Natural killer cell (primary cell): ENCODE measurements around the gene TMEM88. TPM values are rescaled to one million over a fixed set of nuclear protein-coding genes. Genes with fewer than 3 reads are reported as not detected.

ENCODE experiments used
- ATAC-seq, 3 donors: fragments of 150-1000 bp in 2 of 3; fragments of 200-7000 bp in 1 of 3; cut with Tn5 transposase; 1 replicate in 1 of 3; 2 replicates in 2 of 3; pipeline ENCODE4 v1.10.0; 2021; ENCODE audit warnings: mild to moderate bottlenecking in 2 of 3, moderate library complexity in 2 of 3
- DNase-seq, 2 donors: peaks; one replicate each; pipeline versions ENCODE4 v3.0.0 to v3.0.0-alpha.2; 2013 to 2021; ENCODE audit warnings: mixed read lengths in 1 of 2
- H3K27ac ChIP-seq: one replicate; pipeline ENCODE4 v1.5.1; 2013; ENCODE audit warnings: mild to moderate bottlenecking, low read length
- H3K27me3 ChIP-seq: one replicate; pipeline ENCODE4 v1.6.1; 2013; ENCODE audit warnings: low read length; ENCODE audit not compliant: control insufficient read depth, insufficient read depth
- H3K36me3 ChIP-seq: one replicate; pipeline ENCODE4 v1.6.1; 2013; ENCODE audit warnings: low read length; ENCODE audit not compliant: control insufficient read depth, insufficient read depth
- H3K4me1 ChIP-seq: one replicate; pipeline ENCODE4 v1.6.1; 2013; ENCODE audit warnings: low read length; ENCODE audit not compliant: control insufficient read depth, insufficient read depth
- H3K4me3 ChIP-seq: one replicate; pipeline ENCODE4 v1.5.1; 2013; ENCODE audit warnings: low read length
- H3K9me3 ChIP-seq: one replicate; pipeline ENCODE4 v1.6.1; 2013; ENCODE audit warnings: low read length; ENCODE audit not compliant: control insufficient read depth, insufficient read depth
- H3K27ac Mint-ChIP-seq, 2 donors: one replicate each; pipeline ENCODE4 v1.8.0; 2022; ENCODE audit warnings: mild to moderate bottlenecking in 2 of 2, mixed read lengths in 2 of 2, moderate library complexity in 1 of 2
- H3K27me3 Mint-ChIP-seq, 2 donors: one replicate each; pipeline ENCODE4 v1.8.0; 2022; ENCODE audit warnings: low read depth in 2 of 2, mixed read lengths in 2 of 2
- H3K36me3 Mint-ChIP-seq: one replicate; pipeline ENCODE4 v1.8.0; 2022; ENCODE audit warnings: mixed read lengths
- H3K4me1 Mint-ChIP-seq, 2 donors: one replicate each; pipeline ENCODE4 v1.8.0; 2022; ENCODE audit warnings: mixed read lengths in 2 of 2
- H3K4me3 Mint-ChIP-seq: one replicate; pipeline ENCODE4 v1.8.0; 2022; ENCODE audit warnings: mild to moderate bottlenecking, moderate library complexity, mixed read lengths
- H3K9me3 Mint-ChIP-seq, 2 donors: one replicate each; pipeline ENCODE4 v1.8.0; 2022; ENCODE audit warnings: mixed read lengths in 2 of 2
- WGBS: methylation state at CpG from one replicate; pipeline ENCODE4 v1.1.7; 2013; ENCODE audit warnings: missing lambda C conversion rate; ENCODE audit not compliant: insufficient coverage; 5-methylcytosine and 5-hydroxymethylcytosine counted together
- intact Hi-C: fragments of 100-400 bp; cut with micrococcal nuclease; formaldehyde crosslinking; loops from one replicate; pipeline ENCODE4 v1.14.2; 2022
- total RNA-seq, 4 donors: library from RNA; stranded (reverse); fragments of 120-200 nt in 1 of 4; gene quantifications; one replicate each; pipeline versions ENCODE4 v1.2.3 to v1.2.4, GENCODE V29; 2013 to 2022
- TF ChIP-seq, protein P1 (sequence below): fragments of 200-600 bp; IDR thresholded peaks from one replicate; pipeline ENCODE4 v1.8.0; 2022; ENCODE audit warnings: antibody characterized with exemption

The TMEM88 gene
- total RNA-seq, 3 donors from 2014 or later (not counting 1 experiment from before 2014, with no cell fraction given): 12.7 to 45.5 (median 27.6) TPM

DNA sequence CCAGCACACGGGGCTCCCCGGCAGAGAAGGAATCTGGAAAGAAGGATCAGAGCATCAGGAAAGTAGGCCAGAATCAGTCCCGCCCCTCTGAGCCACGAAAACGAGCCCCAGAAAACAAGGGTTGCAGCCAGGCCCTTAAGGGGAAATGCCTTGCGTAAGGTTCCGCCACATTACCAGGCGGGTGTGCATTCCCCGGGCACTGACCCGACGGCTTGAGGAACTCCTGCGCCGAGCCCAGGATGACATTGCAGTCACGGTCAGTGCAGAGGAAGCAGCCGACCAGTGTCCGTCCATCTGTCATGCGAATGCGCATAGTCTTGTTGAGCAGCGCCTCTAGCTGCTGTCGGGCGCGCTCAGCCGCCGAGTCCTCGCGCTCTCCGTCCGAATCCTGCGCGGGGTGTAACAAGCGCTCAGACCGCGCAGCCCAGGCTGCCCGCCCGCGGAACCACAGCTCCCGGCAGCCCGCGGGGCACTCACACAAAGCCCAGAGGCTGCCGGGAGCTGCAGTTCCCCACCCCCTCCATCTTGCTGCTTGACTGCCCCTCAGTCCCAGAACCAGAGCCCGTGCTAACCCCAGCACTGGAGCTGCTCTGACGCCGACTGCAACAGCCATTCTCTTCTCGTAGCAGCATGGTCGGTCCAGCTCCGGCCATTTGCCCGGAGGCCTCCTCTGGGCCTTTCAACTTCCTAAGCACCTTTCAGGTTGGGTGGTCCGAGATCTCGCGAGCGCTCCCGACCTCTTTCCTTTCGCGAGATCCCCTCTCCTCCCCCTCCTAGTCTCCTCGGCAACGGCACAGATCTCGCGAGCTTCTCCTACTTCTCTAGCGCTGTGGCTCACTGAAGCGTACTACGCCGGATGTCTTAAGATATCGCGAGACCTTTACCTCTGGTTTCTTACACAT is 2.2 kb downstream of the TMEM88 start, which contains the start of gene NAA38:
Gene NAA38 (minus strand): TSS at position 749 of the 902 bp plus-strand sequence. CDS start 96 bp downstream, at position 653.
- peaks cover 6 to 9% of the 10 kb centered on the region in 2 donors for H3K4me1 Mint-ChIP-seq
- H3K36me3 ChIP-seq: peaks cover 2% of the 10 kb centered on the region
- intact Hi-C loops: loop anchor here (1.0 to 10.0 kb wide), 5 partner anchors 15 to 170 kb away; partner anchors contain the start of genes KDM6B, TP53 and WRAP53
- ATAC-seq (peak; percentile 75 to 92 (median 82)), DNase-seq (peak; percentile 89 to 99)
- TF ChIP-seq, protein P1, sequence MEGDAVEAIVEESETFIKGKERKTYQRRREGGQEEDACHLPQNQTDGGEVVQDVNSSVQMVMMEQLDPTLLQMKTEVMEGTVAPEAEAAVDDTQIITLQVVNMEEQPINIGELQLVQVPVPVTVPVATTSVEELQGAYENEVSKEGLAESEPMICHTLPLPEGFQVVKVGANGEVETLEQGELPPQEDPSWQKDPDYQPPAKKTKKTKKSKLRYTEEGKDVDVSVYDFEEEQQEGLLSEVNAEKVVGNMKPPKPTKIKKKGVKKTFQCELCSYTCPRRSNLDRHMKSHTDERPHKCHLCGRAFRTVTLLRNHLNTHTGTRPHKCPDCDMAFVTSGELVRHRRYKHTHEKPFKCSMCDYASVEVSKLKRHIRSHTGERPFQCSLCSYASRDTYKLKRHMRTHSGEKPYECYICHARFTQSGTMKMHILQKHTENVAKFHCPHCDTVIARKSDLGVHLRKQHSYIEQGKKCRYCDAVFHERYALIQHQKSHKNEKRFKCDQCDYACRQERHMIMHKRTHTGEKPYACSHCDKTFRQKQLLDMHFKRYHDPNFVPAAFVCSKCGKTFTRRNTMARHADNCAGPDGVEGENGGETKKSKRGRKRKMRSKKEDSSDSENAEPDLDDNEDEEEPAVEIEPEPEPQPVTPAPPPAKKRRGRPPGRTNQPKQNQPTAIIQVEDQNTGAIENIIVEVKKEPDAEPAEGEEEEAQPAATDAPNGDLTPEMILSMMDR: no peak
- no peaks in the 10 kb centered on the region for H3K36me3 Mint-ChIP-seq
- H3K9me3 Mint-ChIP-seq: no peaks in the 10 kb centered on the region
- H3K9me3 ChIP-seq: no peaks in the 10 kb centered on the region
- peaks cover 34% of the 10 kb centered on the region for H3K4me1 ChIP-seq
- H3K27ac ChIP-seq: peak within 1 kb of the TSS; percentile 92
- H3K27me3 ChIP-seq: no peaks in the 10 kb centered on the region
- H3K27me3 Mint-ChIP-seq: no peaks in the 10 kb centered on the region
- peak within 1 kb of the TSS; percentile 86 for H3K4me3 ChIP-seq
- no peak within 1 kb of the TSS for H3K27ac Mint-ChIP-seq
- H3K4me3 Mint-ChIP-seq: no peak within 1 kb of the TSS
- under 1% methylated on average over 64 of the region's 64 CpGs for WGBS

DNA sequence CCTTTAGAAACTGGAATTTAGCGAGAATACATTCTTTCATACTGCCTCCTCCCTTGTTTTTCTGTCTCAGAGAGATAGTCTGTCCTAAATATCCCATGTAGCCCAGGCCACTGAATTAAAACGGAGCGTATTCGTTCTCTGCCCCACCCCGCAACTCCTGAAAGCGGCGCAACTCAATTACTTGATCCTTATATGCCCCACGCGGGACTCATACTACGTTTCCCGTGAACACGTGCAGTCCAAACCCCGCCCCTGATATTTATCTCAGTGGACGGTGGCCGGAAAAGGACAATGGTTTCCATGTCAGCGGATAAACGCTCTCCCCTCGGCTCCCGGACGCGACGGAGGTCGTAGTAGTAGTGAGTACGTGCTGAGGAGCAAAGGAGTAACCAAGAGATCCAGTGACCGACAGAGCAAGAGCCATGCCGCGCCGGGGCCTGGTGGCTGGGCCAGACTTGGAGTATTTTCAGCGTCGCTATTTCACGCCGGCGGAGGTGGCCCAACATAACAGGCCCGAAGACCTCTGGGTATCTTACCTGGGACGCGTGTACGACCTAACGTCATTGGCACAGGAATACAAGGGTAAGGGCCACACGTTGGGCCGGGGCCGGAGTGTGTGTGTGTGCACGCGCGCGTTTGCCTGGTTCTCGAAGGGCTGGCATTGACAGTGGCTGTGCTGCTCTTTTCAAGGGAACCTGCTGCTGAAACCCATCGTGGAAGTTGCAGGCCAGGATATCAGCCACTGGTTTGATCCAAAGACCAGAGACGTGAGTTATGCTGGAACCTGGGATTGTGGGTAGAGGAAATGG is 3.1 kb downstream of the TMEM88 start, which contains the start of gene CYB5D1:
Gene CYB5D1 (plus strand): TSS at position 291 of the 809 bp plus-strand sequence. CDS start 132 bp downstream, at position 423.
- TF ChIP-seq, protein P1: no peak
- Histone ChIP-seq H3K36me3 (peaks cover 2% of the 10 kb centered on the region), H3K27me3 (no peaks in the 10 kb centered on the region), H3K27ac (peak within 1 kb of the TSS; percentile 92), H3K4me1 (peaks cover 27% of the 10 kb centered on the region), H3K4me3 (peak within 1 kb of the TSS; percentile 86), H3K9me3 (no peaks in the 10 kb centered on the region)
- DNase-seq (peak; percentile 85 to 95), ATAC-seq (peak; percentile 52 to 74 (median 53))
- Mint-ChIP-seq H3K4me1 (peaks cover 5 to 9% of the 10 kb centered on the region in 2 donors), H3K27ac (no peak within 1 kb of the TSS), H3K27me3 (no peaks in the 10 kb centered on the region), H3K9me3 (no peaks in the 10 kb centered on the region), H3K4me3 (no peak within 1 kb of the TSS), H3K36me3 (no peaks in the 10 kb centered on the region)
- intact Hi-C loops: loop anchor here (1.0 to 10.0 kb wide), 5 partner anchors 16 to 171 kb away; partner anchors contain the start of genes KDM6B, TP53 and WRAP53
- 11% methylated on average over 48 of the region's 48 CpGs for WGBS

GRCh38 chr17:7858522-7858810 is 3.6 kb downstream of the TMEM88 start:
- H3K4me3 Mint-ChIP-seq: no peak overlapping the region
- H3K4me1 ChIP-seq: peaks cover 27% of the 10 kb centered on the region
- H3K4me1 Mint-ChIP-seq: peaks cover 6 to 9% of the 10 kb centered on the region in 2 donors
- H3K27ac Mint-ChIP-seq: no peak overlapping the region
- no peak for ATAC-seq
- H3K9me3 ChIP-seq: no peaks in the 10 kb centered on the region
- no peaks in the 10 kb centered on the region for H3K36me3 Mint-ChIP-seq
- no peaks in the 10 kb centered on the region for H3K27me3 ChIP-seq
- peak overlapping the region; percentile 92 for H3K27ac ChIP-seq
- DNase-seq: peak; percentile 20 to 59
- H3K4me3 ChIP-seq: peak overlapping the region; percentile 86
- TF ChIP-seq, protein P1: no peak
- H3K9me3 Mint-ChIP-seq: no peaks in the 10 kb centered on the region
- 77% methylated on average over 20 of the region's 20 CpGs for WGBS
- H3K27me3 Mint-ChIP-seq: no peaks in the 10 kb centered on the region
- peaks cover 2% of the 10 kb centered on the region for H3K36me3 ChIP-seq
- intact Hi-C loops: loop anchor here (5.0 to 10.0 kb wide), 2 partner anchors 114 to 171 kb away; partner anchors contain the start of genes TP53 and WRAP53
